RCC 7860 (cell line): ENCODE measurements around the gene ADAM19.
"Not testable (repeated sequence)": the region's sequence is repeated elsewhere in the genome, so short reads cannot be mapped to it uniquely, and the experiment has no call there.

Experiments
- DNase-seq: peaks from one replicate; pipeline ENCODE4 v3.0.0-alpha.2; 2015; ENCODE audit warnings: low spot score
- FAIRE-seq: peaks from 2 replicates; lab custom pipeline; 2012; peaks lifted over from hg19 to GRCh38; lab: Jason Lieb, UNC

Gene ADAM19

GRCh38 chr5:157444224-157444623 is 131.4 kb downstream of the ADAM19 start:
- no peak for FAIRE-seq
- DNase-seq: no peak

GRCh38 chr5:157443041-157443549 is 132.5 kb downstream of the ADAM19 start:
- no peak for DNase-seq
- peak; percentile 10 for FAIRE-seq

DNA sequence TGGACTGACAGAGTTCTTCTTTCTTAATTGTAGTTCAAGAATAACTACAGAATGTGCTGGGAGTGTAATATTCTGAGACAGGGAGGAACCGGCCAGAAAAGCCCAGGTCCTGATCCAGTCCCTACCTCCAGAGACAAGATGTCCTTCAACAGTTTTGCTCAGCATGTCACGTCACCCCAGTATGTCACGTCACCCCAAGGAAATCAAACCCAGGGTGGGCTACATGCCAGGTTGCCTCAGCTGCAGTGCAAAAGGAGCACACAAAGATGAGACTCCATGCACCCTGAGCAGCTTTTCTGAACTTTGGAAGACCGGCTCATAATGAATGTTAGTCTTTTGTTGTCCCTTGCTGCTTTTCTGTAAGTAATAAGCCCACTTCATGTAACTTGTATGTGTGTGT is 141.5 kb downstream of the ADAM19 start:
- DNase-seq (no peak), FAIRE-seq (no peak)

DNA sequence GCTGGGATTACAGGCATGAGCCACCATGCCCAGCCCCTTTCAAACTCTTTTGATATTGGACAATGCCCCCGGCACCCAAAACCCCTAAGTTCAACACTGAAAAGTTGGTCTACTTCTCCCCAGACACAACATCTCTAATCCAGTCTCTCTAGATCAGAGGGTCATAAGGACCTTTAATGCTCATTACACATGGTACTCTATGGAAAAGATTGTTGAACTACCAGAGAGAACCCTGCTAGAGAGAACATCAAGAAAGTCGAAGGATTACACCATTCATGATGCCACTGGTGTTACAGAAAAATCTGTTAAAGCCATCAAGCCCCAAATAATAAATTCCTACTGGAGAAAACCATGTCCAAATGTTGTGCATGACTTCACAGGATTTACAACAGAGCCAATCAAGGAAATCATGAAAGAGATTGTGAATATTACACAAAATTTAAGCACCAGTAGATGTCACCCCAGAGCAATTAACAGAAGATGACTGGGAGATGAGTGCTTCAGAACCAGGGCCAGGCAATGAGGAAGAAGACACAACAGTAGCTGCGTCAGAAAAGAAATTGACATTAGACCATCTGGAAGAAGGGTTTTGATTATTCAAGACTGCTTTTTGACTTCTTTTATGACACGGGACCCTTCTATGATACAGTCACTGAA is 143.9 kb downstream of the ADAM19 start:
- DNase-seq (peak; percentile 59), FAIRE-seq (peak; percentile 72)

DNA sequence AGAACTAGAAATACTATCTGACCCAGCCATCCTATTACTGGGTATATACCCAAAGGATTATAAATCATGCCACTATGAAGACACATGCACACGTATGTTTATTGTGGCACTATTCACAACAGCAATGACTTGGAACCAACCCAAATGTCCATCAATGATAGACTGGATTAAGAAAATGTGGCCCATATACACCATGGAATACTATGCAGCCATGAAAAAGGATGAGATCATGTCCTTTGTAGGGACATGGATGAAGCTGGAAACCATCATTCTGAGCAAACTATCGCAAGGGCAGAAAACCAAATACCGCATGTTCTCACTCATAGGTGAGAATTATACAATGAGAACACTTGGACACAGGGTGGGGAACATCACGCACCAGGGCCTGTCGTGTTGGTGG is 145.7 kb downstream of the ADAM19 start:
- DNase-seq, FAIRE-seq: not testable (repeated sequence)
